CD8-positive, alpha-beta memory T cell (primary cell): ENCODE measurements around the gene CHRD. TPM values are rescaled to one million over a fixed set of nuclear protein-coding genes. Genes with fewer than 3 reads are reported as not detected.

Source experiments
- CTCF ChIA-PET: fragments of 350-600 bp; sonication (Branson Sonifier 250); formaldehyde crosslinking; loops from one replicate; lab custom pipeline; 2021; ENCODE audit warnings: antibody characterized with exemption; lab: Charles Lee
- POLR2A ChIA-PET: fragments of 350-600 bp; sonication (Branson Sonifier 250); formaldehyde crosslinking; loops from one replicate; lab custom pipeline; 2021; ENCODE audit warnings: antibody characterized with exemption; lab: Charles Lee
- DNase-seq, 5 donors: peaks; one replicate each; pipeline versions ENCODE4 v3.0.0 to v3.0.0-alpha.2; 2020 to 2022; ENCODE audit warnings: mixed read lengths in 1 of 5
- H3K27ac ChIP-seq: one replicate; pipeline ENCODE4 v1.7.0; 2013; ENCODE audit warnings: low read depth, mild to moderate bottlenecking, low read length, moderate library complexity
- H3K27me3 ChIP-seq: 2 replicates; pipeline ENCODE4 v1.7.0; 2013; ENCODE audit warnings: low read length, mild to moderate bottlenecking; ENCODE audit not compliant: insufficient read depth, poor library complexity, severe bottlenecking
- H3K36me3 ChIP-seq: 2 replicates; pipeline ENCODE4 v1.7.0; 2013; ENCODE audit warnings: mild to moderate bottlenecking, low read length, moderate library complexity; ENCODE audit not compliant: insufficient read depth
- H3K4me1 ChIP-seq: 2 replicates; pipeline ENCODE4 v1.7.0; 2013; ENCODE audit warnings: mild to moderate bottlenecking, low read length, moderate library complexity; ENCODE audit not compliant: insufficient read depth
- H3K4me3 ChIP-seq: 2 replicates; pipeline ENCODE4 v1.7.0; 2013; ENCODE audit warnings: mild to moderate bottlenecking, low read length
- H3K9me3 ChIP-seq: 2 replicates; pipeline ENCODE4 v1.7.0; 2013; ENCODE audit warnings: mild to moderate bottlenecking, low read length
- H3K27ac Mint-ChIP-seq, 8 donors: one replicate each; pipeline ENCODE4 v1.8.0; 2020 to 2021; ENCODE audit warnings: mixed read lengths in 8 of 8, mild to moderate bottlenecking in 6 of 8, inconsistent platforms in 3 of 8, moderate library complexity in 3 of 8
- H3K27me3 Mint-ChIP-seq, 2 donors: one replicate each; pipeline ENCODE4 v1.8.0; 2020 to 2021; ENCODE audit warnings: mixed read lengths in 2 of 2, mild to moderate bottlenecking in 1 of 2, moderate library complexity in 1 of 2
- H3K36me3 Mint-ChIP-seq, 3 donors: one replicate each; pipeline ENCODE4 v1.8.0; 2020 to 2021; ENCODE audit warnings: mixed read lengths in 3 of 3, inconsistent platforms in 1 of 3, mild to moderate bottlenecking in 1 of 3
- H3K4me1 Mint-ChIP-seq, 3 donors: one replicate each; pipeline ENCODE4 v1.8.0; 2020 to 2021; ENCODE audit warnings: mixed read lengths in 3 of 3, inconsistent platforms in 1 of 3, mild to moderate bottlenecking in 1 of 3
- H3K4me3 Mint-ChIP-seq, 7 donors: one replicate each; pipeline ENCODE4 v1.8.0; 2020 to 2021; ENCODE audit warnings: mixed read lengths in 7 of 7, mild to moderate bottlenecking in 6 of 7, moderate library complexity in 4 of 7, inconsistent platforms in 2 of 7
- H3K9me3 Mint-ChIP-seq, 5 donors: one replicate each; pipeline ENCODE4 v1.8.0; 2020 to 2022; ENCODE audit warnings: mixed read lengths in 5 of 5, mild to moderate bottlenecking in 3 of 5, moderate library complexity in 2 of 5, inconsistent platforms in 1 of 5
- polyA plus RNA-seq: library from polyadenylated mRNA; unstranded; fragments of 300-500 nt; fragmentation: Illumina TruSeq; gene quantifications from one replicate; pipeline ENCODE4 v1.2.3, GENCODE V29; 2021
- total RNA-seq, 2 experiments: library from RNA; stranded (reverse); gene quantifications; one replicate each; pipeline ENCODE4 v1.2.3, GENCODE V29; 2021

CHRD gene
- total and polyA plus RNA-seq, 3 experiments from 2014 or later, result 0.04 TPM; not detected in 2

- Mint-ChIP-seq H3K27me3 (peaks cover 0 to 5% of the 10 kb centered on the region in 2 donors), H3K9me3 (no peaks in the 10 kb centered on the region), H3K27ac (peak overlapping the region; percentile 68 to 99 (median 98)), H3K4me3 (peak overlapping the region; percentile 86 to 89 (median 88)), H3K36me3 (peaks cover 0 to 47% (median 15%) of the 10 kb centered on the region in 3 donors), H3K4me1 (peaks cover 30 to 47% (median 31%) of the 10 kb centered on the region in 3 donors)
- H3K4me3 ChIP-seq, result peak overlapping the region; percentile 63
- POLR2A ChIA-PET, result no interaction called here
- peaks cover 27% of the 10 kb centered on the region for H3K36me3 ChIP-seq
- no peaks in the 10 kb centered on the region for H3K27me3 ChIP-seq
- peak; percentile 83 to 88 (median 86) for DNase-seq
- H3K27ac ChIP-seq, result peak overlapping the region; percentile 89
- H3K9me3 ChIP-seq, result no peaks in the 10 kb centered on the region
- H3K4me1 ChIP-seq, result peaks cover 19% of the 10 kb centered on the region
- CTCF ChIA-PET, result interaction anchor here (0.7 to 0.9 kb wide), 2 partner anchors 18 to 26 kb away, joined by 3 read pairs; partner anchors contain the start of genes CLCN2 and POLR2H
These were observed 44.0 kb upstream of the CHRD start for GRCh38 chr3:184335661-184336546.

GRCh38 chr3:184336547-184337398 is 43.1 kb upstream of the CHRD start:
- Mint-ChIP-seq H3K27ac (peak overlapping the region; percentile 68 to 98 (median 96)), H3K4me1 (peaks cover 30 to 47% (median 31%) of the 10 kb centered on the region in 3 donors), H3K27me3 (peaks cover 0 to 5% of the 10 kb centered on the region in 2 donors), H3K4me3 (peak overlapping the region; percentile 86 to 89 (median 88)), H3K9me3 (no peaks in the 10 kb centered on the region), H3K36me3 (peaks cover 0 to 41% (median 15%) of the 10 kb centered on the region in 3 donors)
- ChIA-PET POLR2A (no interaction called here), CTCF (interaction anchor here (0.9 kb wide), 1 partner anchor 35 kb away, joined by 3 read pairs; no protein-coding TSS in a partner anchor)
- Histone ChIP-seq H3K36me3 (peaks cover 19% of the 10 kb centered on the region), H3K4me1 (peaks cover 19% of the 10 kb centered on the region), H3K4me3 (peak overlapping the region; percentile 63), H3K9me3 (no peaks in the 10 kb centered on the region), H3K27ac (peak overlapping the region; percentile 89), H3K27me3 (no peaks in the 10 kb centered on the region)
- DNase-seq, result no peak

- POLR2A ChIA-PET, result no interaction called here
- peak within 1 kb of the TSS; percentile 63 for H3K4me3 ChIP-seq
- peak within 1 kb of the TSS; percentile 68 to 98 (median 96) for H3K27ac Mint-ChIP-seq
These were observed 42.5 kb upstream of the CHRD start, which contains the start of gene FAM131A for GRCh38 chr3:184337399-184337714. Gene FAM131A (plus strand): TSS chr3:184337600. CDS start chr3:184337631, 31 bp downstream.

GRCh38 chr3:184337981-184338380 is 41.9 kb upstream of the CHRD start:
- H3K4me3 Mint-ChIP-seq, result peak overlapping the region in 5 of 7 donors; percentile 3 to 89 (median 60)

More at GRCh38 chr3:184337399-184337714, 42.5 kb upstream of the CHRD start, which contains the start of gene FAM131A:
- CTCF ChIA-PET, result interaction anchor here (0.9 kb wide), 1 partner anchor 34 kb away, joined by 3 read pairs; no protein-coding TSS in a partner anchor
- peaks cover 19% of the 10 kb centered on the region for H3K4me1 ChIP-seq
- Mint-ChIP-seq H3K4me1 (peaks cover 30 to 47% (median 30%) of the 10 kb centered on the region in 3 donors), H3K4me3 (peak within 1 kb of the TSS; percentile 86 to 89 (median 88)), H3K9me3 (no peaks in the 10 kb centered on the region), H3K36me3 (peaks cover 0 to 36% (median 15%) of the 10 kb centered on the region in 3 donors), H3K27me3 (peaks cover 0 to 5% of the 10 kb centered on the region in 2 donors)
- H3K27ac ChIP-seq, result peak within 1 kb of the TSS; percentile 89
- H3K36me3 ChIP-seq, result peaks cover 13% of the 10 kb centered on the region
- no peaks in the 10 kb centered on the region for H3K27me3 ChIP-seq
- no peak for DNase-seq
- H3K9me3 ChIP-seq, result no peaks in the 10 kb centered on the region

GRCh38 chr3:184338511-184338945 is 41.3 kb upstream of the CHRD start:
- DNase-seq, result no peak
- peak overlapping the region in 1 of 8 donors; percentile 47 for H3K27ac Mint-ChIP-seq
- POLR2A ChIA-PET, result no interaction called here

More at GRCh38 chr3:184337981-184338380, 41.9 kb upstream of the CHRD start:
- H3K4me3 ChIP-seq, result no peak overlapping the region
- peaks cover 19% of the 10 kb centered on the region for H3K4me1 ChIP-seq
- H3K4me1 Mint-ChIP-seq, result peaks cover 25 to 47% (median 30%) of the 10 kb centered on the region in 3 donors
- no peak overlapping the region for H3K27ac ChIP-seq
- ChIA-PET CTCF (interaction anchor here (0.7 to 0.9 kb wide), 2 partner anchors 16 to 34 kb away, joined by 3 read pairs; no protein-coding TSS in a partner anchor), POLR2A (no interaction called here)
- DNase-seq, result no peak
- H3K9me3 Mint-ChIP-seq, result no peaks in the 10 kb centered on the region
- no peaks in the 10 kb centered on the region for H3K27me3 ChIP-seq
- peak overlapping the region in 4 of 8 donors; percentile 21 to 95 (median 77) for H3K27ac Mint-ChIP-seq
- peaks cover 0 to 5% of the 10 kb centered on the region in 2 donors for H3K27me3 Mint-ChIP-seq
- peaks cover 0 to 34% (median 14%) of the 10 kb centered on the region in 3 donors for H3K36me3 Mint-ChIP-seq
- H3K9me3 ChIP-seq, result no peaks in the 10 kb centered on the region
- peaks cover 7% of the 10 kb centered on the region for H3K36me3 ChIP-seq

GRCh38 chr3:184339001-184339400 is 40.9 kb upstream of the CHRD start:
- no peak overlapping the region for H3K27ac ChIP-seq
- H3K36me3 Mint-ChIP-seq, result peaks cover 0 to 29% (median 12%) of the 10 kb centered on the region in 3 donors
- peak overlapping the region in 2 of 7 donors; percentile 15 to 48 for H3K4me3 Mint-ChIP-seq
- ChIA-PET CTCF (interaction anchor here (1.1 to 1.9 kb wide), 2 partner anchors 12 to 15 kb away, joined by 3 to 7 read pairs; no protein-coding TSS in a partner anchor), POLR2A (no interaction called here)
- H3K27me3 Mint-ChIP-seq, result peaks cover 0 to 5% of the 10 kb centered on the region in 2 donors
- H3K4me1 ChIP-seq, result peaks cover 19% of the 10 kb centered on the region
- DNase-seq, result no peak
- no peak overlapping the region for H3K4me3 ChIP-seq
- H3K9me3 ChIP-seq, result no peaks in the 10 kb centered on the region
- no peaks in the 10 kb centered on the region for H3K36me3 ChIP-seq
- H3K27me3 ChIP-seq, result no peaks in the 10 kb centered on the region
- no peaks in the 10 kb centered on the region for H3K9me3 Mint-ChIP-seq
- H3K4me1 Mint-ChIP-seq, result peaks cover 24 to 42% (median 25%) of the 10 kb centered on the region in 3 donors
- peak overlapping the region in 2 of 8 donors; percentile 59 to 77 for H3K27ac Mint-ChIP-seq

More at GRCh38 chr3:184338511-184338945, 41.3 kb upstream of the CHRD start:
- Histone ChIP-seq H3K27me3 (no peaks in the 10 kb centered on the region), H3K27ac (no peak overlapping the region), H3K4me1 (peaks cover 19% of the 10 kb centered on the region), H3K36me3 (peaks cover 3% of the 10 kb centered on the region), H3K4me3 (no peak overlapping the region), H3K9me3 (no peaks in the 10 kb centered on the region)
- H3K4me3 Mint-ChIP-seq, result peak overlapping the region in 2 of 7 donors; percentile 3 to 15
- CTCF ChIA-PET, result interaction anchor here (1.1 to 1.9 kb wide), 2 partner anchors 12 to 15 kb away, joined by 3 to 7 read pairs; no protein-coding TSS in a partner anchor
- no peaks in the 10 kb centered on the region for H3K9me3 Mint-ChIP-seq
- H3K36me3 Mint-ChIP-seq, result peaks cover 0 to 31% (median 16%) of the 10 kb centered on the region in 3 donors
- H3K27me3 Mint-ChIP-seq, result peaks cover 0 to 5% of the 10 kb centered on the region in 2 donors
- H3K4me1 Mint-ChIP-seq, result peaks cover 25 to 47% (median 28%) of the 10 kb centered on the region in 3 donors
